Activated naive CD4-positive, alpha-beta T cell treated with anti-CD3 and anti-CD28 coated beads, Interleukin-2, amount 50 U/mL, for 72 hours (primary cell): ENCODE data around the gene HCN2. TPM values are rescaled to one million over a fixed set of nuclear protein-coding genes. Genes with fewer than 3 reads are reported as not detected.

Source experiments
- ATAC-seq, 2 donors: fragments of 150-1000 bp; cut with Tn5 transposase; 2 replicates each; pipeline ENCODE4 v1.10.0; 2021; ENCODE audit warnings: mild to moderate bottlenecking in 2 of 2, moderate library complexity in 2 of 2
- DNase-seq, 2 donors: peaks; one replicate each; pipeline ENCODE4 v3.0.0; 2021 to 2022; ENCODE audit warnings: low spot score in 2 of 2
- H3K27ac Mint-ChIP-seq, 2 donors: one replicate each; pipeline ENCODE4 v1.8.0; 2022; ENCODE audit warnings: mild to moderate bottlenecking in 2 of 2, mixed read lengths in 2 of 2
- H3K36me3 Mint-ChIP-seq, 2 donors: one replicate each; pipeline ENCODE4 v1.8.0; 2022; ENCODE audit warnings: mixed read lengths in 2 of 2
- H3K9me3 Mint-ChIP-seq, 2 donors: one replicate each; pipeline ENCODE4 v1.8.0; 2022; ENCODE audit warnings: mixed read lengths in 2 of 2
- total RNA-seq, 2 donors: library from RNA; stranded (reverse); gene quantifications; one replicate each; pipeline ENCODE4 v1.2.3, GENCODE V29; 2022

Gene HCN2
- total RNA-seq, 2 donors from 2014 or later = 0.41 to 0.58 TPM

- ATAC-seq = no peak
- no peaks in the 10 kb centered on the region for H3K36me3 Mint-ChIP-seq
Measured at GRCh38 chr19:648904-649801, 59.5 kb downstream of the HCN2 start.

DNA sequence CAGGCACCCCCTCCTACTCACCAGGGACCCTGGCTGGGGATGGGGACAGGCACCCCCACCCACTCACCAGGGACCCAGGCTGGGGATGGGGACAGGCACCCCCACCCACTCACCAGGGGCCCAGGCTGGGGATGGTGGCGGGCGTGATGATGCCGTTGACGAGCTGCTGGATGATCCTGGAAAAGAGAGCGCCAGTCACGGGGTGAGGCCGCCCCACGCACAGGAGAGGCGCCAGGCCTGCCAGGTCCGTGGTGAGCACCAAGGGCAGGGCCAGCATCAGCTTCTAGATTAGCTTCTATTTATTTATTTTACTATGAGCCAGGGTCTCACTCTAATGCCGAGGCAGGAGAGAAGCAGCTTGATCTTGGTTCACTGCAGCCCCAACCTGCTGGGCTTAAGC lies 60.4 kb downstream of the HCN2 start:
- DNase-seq (no peak), ATAC-seq (no peak)
- H3K36me3 Mint-ChIP-seq = no peaks in the 10 kb centered on the region
- no peaks in the 10 kb centered on the region for H3K9me3 Mint-ChIP-seq
- H3K27ac Mint-ChIP-seq = no peak overlapping the region

More at GRCh38 chr19:648904-649801, 59.5 kb downstream of the HCN2 start:
- Mint-ChIP-seq H3K27ac (no peak overlapping the region), H3K9me3 (no peaks in the 10 kb centered on the region)
- no peak for DNase-seq

DNA sequence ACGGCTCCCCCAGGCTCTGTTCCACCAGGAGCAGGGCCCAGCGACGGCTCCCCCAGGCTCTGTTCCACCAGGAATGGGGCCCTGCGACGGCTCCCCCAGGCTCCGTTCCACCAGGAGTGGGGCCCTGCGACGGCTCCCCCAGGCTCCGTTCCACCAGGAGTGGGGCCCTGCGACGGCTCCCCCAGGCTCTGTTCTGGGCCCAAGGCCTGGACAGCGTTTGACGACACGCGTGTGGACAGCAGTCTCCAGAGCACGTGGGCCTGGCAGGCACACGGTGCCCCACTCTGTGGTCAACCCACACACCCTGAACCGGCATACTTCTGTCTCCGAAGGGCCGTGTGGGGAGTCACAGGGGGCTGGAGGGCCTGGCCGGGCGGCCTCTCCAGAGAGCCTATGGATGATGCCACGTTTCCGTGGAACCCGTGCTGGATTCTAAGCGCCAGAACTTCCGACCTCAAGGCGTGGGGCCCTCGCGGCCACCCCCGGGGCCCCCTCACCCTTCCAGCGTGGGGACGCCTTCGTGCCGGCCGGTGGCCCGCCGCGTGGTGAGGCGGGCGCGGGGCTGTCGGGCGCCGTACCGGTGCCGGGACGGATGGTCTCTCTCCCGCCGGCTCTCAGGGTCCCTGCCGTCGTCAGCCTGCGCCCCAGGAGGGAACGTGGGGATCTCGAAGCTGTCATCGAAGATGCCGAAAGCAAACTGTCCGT lies 61.6 kb downstream of the HCN2 start:
- Mint-ChIP-seq H3K27ac (no peak overlapping the region), H3K36me3 (peaks cover 0 to 10% of the 10 kb centered on the region in 2 donors), H3K9me3 (no peaks in the 10 kb centered on the region)
- ATAC-seq = no peak
- DNase-seq = no peak

GRCh38 chr19:651991-652390 lies 62.3 kb downstream of the HCN2 start:
- no peak for DNase-seq
- Mint-ChIP-seq H3K9me3 (no peaks in the 10 kb centered on the region), H3K36me3 (peaks cover 0 to 12% of the 10 kb centered on the region in 2 donors), H3K27ac (no peak overlapping the region)
- no peak for ATAC-seq

GRCh38 chr19:652467-653389 lies 63.0 kb downstream of the HCN2 start:
- no peak overlapping the region for H3K27ac Mint-ChIP-seq
- H3K36me3 Mint-ChIP-seq = peaks cover 0 to 12% of the 10 kb centered on the region in 2 donors
- DNase-seq (no peak), ATAC-seq (no peak)
- H3K9me3 Mint-ChIP-seq = no peaks in the 10 kb centered on the region

DNA sequence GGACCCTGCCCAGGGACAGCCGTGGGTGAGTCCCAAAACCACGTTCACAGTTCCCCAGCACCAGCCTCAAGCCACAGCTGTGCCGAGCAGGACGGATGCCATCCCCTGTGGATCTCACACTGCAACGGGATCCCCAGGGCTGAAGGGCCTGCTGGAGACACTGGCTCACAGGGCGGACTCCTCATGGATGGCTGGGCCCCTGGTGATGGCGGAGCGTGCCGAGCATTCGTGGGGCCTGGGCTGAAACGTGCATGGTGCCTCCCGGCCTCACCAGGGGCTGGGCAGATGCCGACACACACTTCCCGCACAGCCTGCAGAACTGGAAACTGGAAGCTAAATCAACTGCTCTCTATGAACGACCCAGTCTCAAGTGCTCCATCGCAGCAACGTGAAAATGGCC lies 63.7 kb downstream of the HCN2 start:
- no peak overlapping the region for H3K27ac Mint-ChIP-seq
- DNase-seq = no peak
- H3K36me3 Mint-ChIP-seq = peaks cover 0 to 12% of the 10 kb centered on the region in 2 donors
- ATAC-seq = no peak
- H3K9me3 Mint-ChIP-seq = no peaks in the 10 kb centered on the region

- ATAC-seq (no peak), DNase-seq (no peak)
- H3K36me3 Mint-ChIP-seq = peaks cover 9 to 16% of the 10 kb centered on the region in 2 donors
- H3K9me3 Mint-ChIP-seq = no peaks in the 10 kb centered on the region
- peak overlapping the region; percentile 70 to 88 for H3K27ac Mint-ChIP-seq
Measured at GRCh38 chr19:655691-656090, 66.0 kb downstream of the HCN2 start.

GRCh38 chr19:656751-657559 lies 67.3 kb downstream of the HCN2 start:
- H3K36me3 Mint-ChIP-seq = peaks cover 17 to 29% of the 10 kb centered on the region in 2 donors
- H3K27ac Mint-ChIP-seq = peak overlapping the region; percentile 14 to 70
- ATAC-seq = no peak
- H3K9me3 Mint-ChIP-seq = no peaks in the 10 kb centered on the region
- DNase-seq = no peak

DNA sequence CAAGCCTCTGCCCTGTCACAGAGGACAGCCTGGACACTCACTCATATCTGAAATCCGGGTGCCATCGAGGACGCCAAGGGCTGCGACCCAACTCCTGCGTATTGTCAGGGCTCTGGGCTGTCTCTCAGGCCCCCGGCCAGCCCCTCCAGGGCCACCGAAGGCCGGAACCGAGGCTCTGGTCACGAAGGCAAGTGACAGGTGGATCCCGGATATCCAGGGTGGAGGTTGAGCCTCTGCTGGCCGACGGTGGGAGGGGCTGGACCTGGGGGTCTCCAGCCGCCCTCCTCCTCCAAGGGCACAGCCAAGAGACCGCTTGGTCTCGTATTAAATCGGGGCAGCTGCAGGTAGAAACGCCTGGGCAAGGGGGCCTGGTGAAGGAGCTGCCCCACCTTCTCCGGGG lies 67.9 kb downstream of the HCN2 start:
- ATAC-seq (no peak), DNase-seq (no peak)
- Mint-ChIP-seq H3K9me3 (no peaks in the 10 kb centered on the region), H3K36me3 (peaks cover 18 to 30% of the 10 kb centered on the region in 2 donors), H3K27ac (peak overlapping the region; percentile 14 to 70)

- DNase-seq = no peak
- Mint-ChIP-seq H3K9me3 (no peaks in the 10 kb centered on the region), H3K27ac (peak overlapping the region; percentile 44 to 70), H3K36me3 (peaks cover 18 to 30% of the 10 kb centered on the region in 2 donors)
- no peak for ATAC-seq
Measured at GRCh38 chr19:658059-658839, 68.6 kb downstream of the HCN2 start.

DNA sequence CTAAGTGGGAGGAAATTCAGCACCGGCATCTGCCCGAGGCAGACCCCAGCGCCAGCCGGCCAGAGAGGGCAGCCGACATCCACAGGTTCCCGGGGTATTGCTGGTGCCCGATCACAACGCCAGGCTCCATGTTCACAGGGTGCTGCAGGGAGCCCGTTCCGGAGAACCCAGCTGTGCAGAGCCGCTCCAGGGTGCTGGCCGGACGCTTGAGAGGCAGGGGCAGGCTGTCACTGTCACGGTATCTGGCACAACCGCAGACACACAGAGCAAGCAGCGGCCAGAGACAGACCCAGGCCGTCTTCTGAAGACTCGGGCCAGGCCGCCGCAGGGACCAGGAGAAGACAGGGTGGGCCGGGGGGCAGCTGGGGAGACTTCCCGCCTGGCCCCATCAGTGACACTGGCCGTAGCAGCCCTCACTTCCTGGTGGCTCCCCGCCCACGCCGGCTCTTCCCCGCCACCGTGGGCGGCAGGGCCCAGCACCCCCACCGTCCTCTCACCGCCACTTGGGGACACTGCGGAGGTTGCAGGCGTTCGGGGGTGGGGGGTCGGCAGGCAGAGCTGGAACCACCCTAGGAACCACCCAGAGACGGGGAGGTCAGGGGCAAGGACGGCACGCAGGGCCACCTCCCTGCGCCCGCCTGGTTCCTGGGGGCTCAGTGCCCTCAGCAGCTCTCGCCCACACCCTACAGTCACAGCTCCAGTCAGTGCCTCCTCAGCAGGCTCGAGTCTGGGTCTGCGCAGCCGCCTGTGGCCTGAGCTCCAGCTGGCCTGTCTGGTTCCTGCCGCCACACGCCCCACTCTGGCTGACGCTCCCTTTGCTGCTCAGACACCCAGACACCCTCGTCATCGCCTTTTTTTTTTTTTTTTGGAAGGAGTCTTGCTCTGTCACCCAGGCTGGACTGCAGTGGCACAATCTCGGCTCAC lies 69.5 kb downstream of the HCN2 start:
- Mint-ChIP-seq H3K9me3 (no peaks in the 10 kb centered on the region), H3K27ac (peak overlapping the region; percentile 98), H3K36me3 (peaks cover 18 to 30% of the 10 kb centered on the region in 2 donors)
- ATAC-seq = no peak
- DNase-seq = no peak

DNA sequence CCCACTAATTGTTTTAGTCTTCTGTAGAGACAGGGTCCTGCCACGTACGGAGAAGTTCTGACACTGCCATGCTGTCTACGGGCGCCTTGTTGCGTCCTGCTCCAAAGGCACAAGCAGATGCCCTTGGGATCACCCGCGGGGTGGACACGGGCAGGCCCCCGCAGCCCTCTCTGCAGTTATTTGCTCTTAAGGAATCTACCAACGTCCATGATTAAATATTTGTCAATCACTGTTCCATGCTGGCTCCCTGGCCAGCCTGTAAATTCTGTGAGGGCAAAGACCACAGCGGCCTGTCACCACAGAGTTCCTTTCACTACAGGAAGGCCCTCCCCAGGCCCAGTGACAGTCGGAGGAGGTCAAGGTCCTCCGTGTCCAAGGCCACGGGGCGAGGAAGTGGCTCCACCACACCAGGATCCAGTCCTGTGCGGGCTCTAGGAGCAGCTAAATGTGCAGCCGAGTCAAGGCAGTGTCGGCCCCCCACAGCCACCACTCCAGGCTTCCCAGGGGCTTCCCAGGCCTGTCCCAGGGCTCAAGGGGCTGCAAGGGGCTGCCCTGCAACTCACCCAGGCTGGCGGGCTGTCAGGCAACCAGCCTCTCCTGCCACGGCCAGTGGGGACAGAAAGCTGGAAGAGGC lies 71.2 kb downstream of the HCN2 start:
- Mint-ChIP-seq H3K9me3 (no peaks in the 10 kb centered on the region), H3K36me3 (peaks cover 18 to 24% of the 10 kb centered on the region in 2 donors), H3K27ac (peak overlapping the region; percentile 98)
- ATAC-seq (peak; percentile 1 to 3), DNase-seq (no peak)

DNA sequence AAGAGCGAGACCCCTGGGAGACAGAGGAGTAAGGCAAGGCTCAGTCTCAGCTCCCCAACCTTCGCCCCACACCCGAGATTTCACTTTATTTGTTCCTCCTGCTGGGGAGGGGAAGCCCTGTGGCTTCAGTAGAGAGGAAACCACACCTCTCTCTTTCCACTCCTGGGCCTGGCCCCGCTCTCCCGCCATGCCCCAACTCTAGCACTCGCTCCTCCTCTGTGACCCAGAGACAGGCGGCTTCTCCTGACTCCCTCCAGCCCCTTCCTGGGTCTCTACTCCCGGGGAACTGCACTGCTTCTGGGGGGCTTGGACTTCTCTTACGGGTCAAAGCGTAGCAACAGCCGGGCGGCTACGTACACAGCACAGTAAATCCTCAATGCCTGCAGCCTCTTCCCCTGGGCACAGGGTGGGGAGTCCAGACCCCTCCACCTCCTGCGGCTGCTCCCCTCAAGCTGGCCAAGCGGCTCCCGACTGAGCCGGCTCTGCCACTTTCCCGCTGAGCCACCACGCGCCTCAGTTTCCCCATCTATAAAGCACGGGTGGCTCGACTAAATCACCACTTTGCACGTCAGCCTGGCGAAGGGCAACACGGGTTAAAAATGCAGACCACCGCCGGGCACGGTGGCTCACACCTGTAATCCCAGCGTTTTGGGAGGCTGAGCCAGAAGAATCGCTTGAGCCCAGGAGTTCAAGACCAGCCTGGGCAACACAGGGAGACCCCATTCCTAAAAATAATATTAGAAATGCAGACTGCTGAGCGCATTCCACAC lies 71.9 kb downstream of the HCN2 start:
- peak overlapping the region; percentile 98 for H3K27ac Mint-ChIP-seq
- ATAC-seq = peak; percentile 54 to 56
- DNase-seq = peak in 1 of 2 donors; percentile 67
- peaks cover 18 to 19% of the 10 kb centered on the region in 2 donors for H3K36me3 Mint-ChIP-seq
- H3K9me3 Mint-ChIP-seq = no peaks in the 10 kb centered on the region
